ENCODE results near the gene FRMD4B.

DNA sequence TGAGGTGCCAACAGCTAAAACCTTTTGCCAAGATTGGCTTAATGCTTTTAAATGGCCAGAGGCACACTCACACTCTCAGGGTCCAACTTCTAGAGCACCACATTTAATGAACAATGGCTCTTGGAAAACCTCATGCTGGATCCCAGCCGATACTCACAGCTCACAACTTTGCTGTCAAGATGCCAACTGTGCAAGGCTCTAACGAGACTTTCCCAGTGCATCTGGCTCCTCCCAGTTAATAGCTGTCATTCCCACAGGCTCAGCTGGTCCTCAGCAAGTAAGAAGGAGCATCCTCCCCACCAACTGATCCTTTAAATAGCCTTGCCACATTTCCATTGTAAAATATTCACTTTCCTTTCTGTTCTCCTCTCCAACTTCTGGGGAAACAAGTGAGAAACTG is 20.3 kb upstream of the FRMD4B start:
- TF ChIP-seq POLR2A (IDR thresholded peaks at IDR 0.05; ENCODE audit: low read depth) (no peak), EP300 (IDR thresholded peaks at IDR 0.05) (no peak)
- TF ChIP-seq, protein P1, sequence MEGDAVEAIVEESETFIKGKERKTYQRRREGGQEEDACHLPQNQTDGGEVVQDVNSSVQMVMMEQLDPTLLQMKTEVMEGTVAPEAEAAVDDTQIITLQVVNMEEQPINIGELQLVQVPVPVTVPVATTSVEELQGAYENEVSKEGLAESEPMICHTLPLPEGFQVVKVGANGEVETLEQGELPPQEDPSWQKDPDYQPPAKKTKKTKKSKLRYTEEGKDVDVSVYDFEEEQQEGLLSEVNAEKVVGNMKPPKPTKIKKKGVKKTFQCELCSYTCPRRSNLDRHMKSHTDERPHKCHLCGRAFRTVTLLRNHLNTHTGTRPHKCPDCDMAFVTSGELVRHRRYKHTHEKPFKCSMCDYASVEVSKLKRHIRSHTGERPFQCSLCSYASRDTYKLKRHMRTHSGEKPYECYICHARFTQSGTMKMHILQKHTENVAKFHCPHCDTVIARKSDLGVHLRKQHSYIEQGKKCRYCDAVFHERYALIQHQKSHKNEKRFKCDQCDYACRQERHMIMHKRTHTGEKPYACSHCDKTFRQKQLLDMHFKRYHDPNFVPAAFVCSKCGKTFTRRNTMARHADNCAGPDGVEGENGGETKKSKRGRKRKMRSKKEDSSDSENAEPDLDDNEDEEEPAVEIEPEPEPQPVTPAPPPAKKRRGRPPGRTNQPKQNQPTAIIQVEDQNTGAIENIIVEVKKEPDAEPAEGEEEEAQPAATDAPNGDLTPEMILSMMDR (IDR thresholded peaks at IDR 0.05): no peak

Data from esophagus muscularis mucosa (tissue), 4 donors.